ENCODE measurements around the gene RHPN2. TPM values are rescaled to one million over a fixed set of nuclear protein-coding genes. Genes with fewer than 3 reads are reported as not detected.

The RHPN2 gene
- total and polyA plus RNA-seq, 2 of the 13 experiments (the other 11 are each of a cell fraction or from before 2014, with no cell fraction given) = 20.3 to 48.0 TPM

GRCh38 chr19:33098055-33098534, 33.4 kb upstream of the RHPN2 start (continued):
- TF ChIP-seq ELF3 (CRISPR knock-in tag; IDR thresholded peaks at IDR 0.05) = peak; percentile 52
- TF ChIP-seq ZBTB38 (CRISPR knock-in tag; IDR thresholded peaks at IDR 0.05) = 0 out of 2 replicates have a peak, but pooled peaks have one; percentile 21
- no peak for TF ChIP-seq MZF1 (CRISPR knock-in tag; IDR thresholded peaks at IDR 0.05; ENCODE audit: borderline replicate concordance)
- TF ChIP-seq, protein P1, sequence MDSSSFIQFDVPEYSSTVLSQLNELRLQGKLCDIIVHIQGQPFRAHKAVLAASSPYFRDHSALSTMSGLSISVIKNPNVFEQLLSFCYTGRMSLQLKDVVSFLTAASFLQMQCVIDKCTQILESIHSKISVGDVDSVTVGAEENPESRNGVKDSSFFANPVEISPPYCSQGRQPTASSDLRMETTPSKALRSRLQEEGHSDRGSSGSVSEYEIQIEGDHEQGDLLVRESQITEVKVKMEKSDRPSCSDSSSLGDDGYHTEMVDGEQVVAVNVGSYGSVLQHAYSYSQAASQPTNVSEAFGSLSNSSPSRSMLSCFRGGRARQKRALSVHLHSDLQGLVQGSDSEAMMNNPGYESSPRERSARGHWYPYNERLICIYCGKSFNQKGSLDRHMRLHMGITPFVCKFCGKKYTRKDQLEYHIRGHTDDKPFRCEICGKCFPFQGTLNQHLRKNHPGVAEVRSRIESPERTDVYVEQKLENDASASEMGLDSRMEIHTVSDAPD (CRISPR knock-in tag; IDR thresholded peaks at IDR 0.05) = 0 out of 2 replicates have a peak, but pooled peaks have one; percentile 62
- peak; percentile 64 for TF ChIP-seq ZEB1 (IDR thresholded peaks at IDR 0.05; ENCODE audit: insufficient replicate concordance, low read depth)
- no peak for TF ChIP-seq FOXA1 (IDR thresholded peaks at IDR 0.05)
- TF ChIP-seq FOXA1 (CRISPR knock-in tag; IDR thresholded peaks at IDR 0.05) = 0 out of 2 replicates have a peak, but pooled peaks have one; percentile 27
- TF ChIP-seq ZBTB7A (CRISPR knock-in tag; IDR thresholded peaks at IDR 0.05) = no peak
- TF ChIP-seq ZBTB14 (CRISPR knock-in tag; IDR thresholded peaks at IDR 0.05) = no peak
- TF ChIP-seq MEF2D (CRISPR knock-in tag; IDR thresholded peaks at IDR 0.05) = peak; percentile 40; the same call in 1 of the 2 replicates
- TF ChIP-seq, protein P2, sequence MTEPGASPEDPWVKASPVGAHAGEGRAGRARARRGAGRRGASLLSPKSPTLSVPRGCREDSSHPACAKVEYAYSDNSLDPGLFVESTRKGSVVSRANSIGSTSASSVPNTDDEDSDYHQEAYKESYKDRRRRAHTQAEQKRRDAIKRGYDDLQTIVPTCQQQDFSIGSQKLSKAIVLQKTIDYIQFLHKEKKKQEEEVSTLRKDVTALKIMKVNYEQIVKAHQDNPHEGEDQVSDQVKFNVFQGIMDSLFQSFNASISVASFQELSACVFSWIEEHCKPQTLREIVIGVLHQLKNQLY (CRISPR knock-in tag; IDR thresholded peaks at IDR 0.05) = 0 out of 2 replicates have a peak, but pooled peaks have one; percentile 36
- no peak for TF ChIP-seq ZNF234 (CRISPR knock-in tag; conservative IDR thresholded peaks at IDR 0.05)
- TF ChIP-seq EP300 (IDR thresholded peaks at IDR 0.05; ENCODE audit: low read depth in 2 of 2, low read length in 2 of 2) = peak in 1 of 2 experiments; percentile 47; a peak in 2 of 4 replicates
- no peak for TF ChIP-seq EP300 (CRISPR knock-in tag; IDR thresholded peaks at IDR 0.05; ENCODE audit: borderline replicate concordance)
- peak; percentile 43; the same call in 1 of the 2 replicates for TF ChIP-seq MEIS2 (CRISPR knock-in tag; IDR thresholded peaks at IDR 0.05)
- TF ChIP-seq ZBTB2 (CRISPR knock-in tag; IDR thresholded peaks at IDR 0.05; ENCODE audit: low read depth) = no peak
- no peak for TF ChIP-seq MTF1 (CRISPR knock-in tag; IDR thresholded peaks at IDR 0.05)
- TF ChIP-seq ATF7-NPFF (CRISPR knock-in tag; IDR thresholded peaks at IDR 0.05; ENCODE audit: low read depth) = 0 out of 2 replicates have a peak, but pooled peaks have one; percentile 33
- TF ChIP-seq, protein P3, sequence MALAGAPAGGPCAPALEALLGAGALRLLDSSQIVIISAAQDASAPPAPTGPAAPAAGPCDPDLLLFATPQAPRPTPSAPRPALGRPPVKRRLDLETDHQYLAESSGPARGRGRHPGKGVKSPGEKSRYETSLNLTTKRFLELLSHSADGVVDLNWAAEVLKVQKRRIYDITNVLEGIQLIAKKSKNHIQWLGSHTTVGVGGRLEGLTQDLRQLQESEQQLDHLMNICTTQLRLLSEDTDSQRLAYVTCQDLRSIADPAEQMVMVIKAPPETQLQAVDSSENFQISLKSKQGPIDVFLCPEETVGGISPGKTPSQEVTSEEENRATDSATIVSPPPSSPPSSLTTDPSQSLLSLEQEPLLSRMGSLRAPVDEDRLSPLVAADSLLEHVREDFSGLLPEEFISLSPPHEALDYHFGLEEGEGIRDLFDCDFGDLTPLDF (CRISPR knock-in tag; IDR thresholded peaks at IDR 0.05) = no peak
- peak; percentile 54; the same call in 1 of the 2 replicates for TF ChIP-seq NCOA2 (CRISPR knock-in tag; IDR thresholded peaks at IDR 0.05)
- peak; percentile 42; the same call in 1 of the 2 replicates for TF ChIP-seq KAT8 (CRISPR knock-in tag; IDR thresholded peaks at IDR 0.05)
- no peak for TF ChIP-seq ZNF280D (CRISPR knock-in tag; IDR thresholded peaks at IDR 0.05)

Measured in HepG2 (cell line).